HepG2 (cell line): Measurements from ENCODE around the gene NDUFB10. TPM values are rescaled to one million over a fixed set of nuclear protein-coding genes. Genes with fewer than 3 reads are reported as not detected.

Experiments used
- AKAP8 ChIP-seq: sonication (generic); formaldehyde crosslinking; IDR thresholded peaks from 2 replicates; pipeline ENCODE4 v1.5.1; 2020; ENCODE audit warnings: mild to moderate bottlenecking, missing genetic modification reagents
- HNRNPH1 ChIP-seq: fragments of 200-400 bp; formaldehyde crosslinking; optimal IDR thresholded peaks from 2 replicates; pipeline ENCODE3; 2017; ENCODE audit warnings: mild to moderate bottlenecking, low read depth, low read length
- HOMEZ ChIP-seq: IDR thresholded peaks from 2 replicates; pipeline ENCODE4 v1.6.1; 2016; ENCODE audit warnings: low read depth
- IRF2 ChIP-seq: IDR thresholded peaks from 2 replicates; pipeline ENCODE4 v1.6.1; 2018; ENCODE audit warnings: missing genetic modification reagents, missing compliant biosample characterization
- MXD4 ChIP-seq: IDR thresholded peaks from 2 replicates; pipeline ENCODE4 v1.6.1; 2016; ENCODE audit warnings: mild to moderate bottlenecking, missing biosample characterization, missing genetic modification reagents
- NRL ChIP-seq: sonication (generic); formaldehyde crosslinking; IDR thresholded peaks from 2 replicates; pipeline ENCODE4 v1.5.0; 2020; ENCODE audit warnings: missing genetic modification reagents, mild to moderate bottlenecking, moderate library complexity, borderline replicate concordance
- PITX1 ChIP-seq: sonication (generic); formaldehyde crosslinking; IDR thresholded peaks from 2 replicates; pipeline ENCODE4 v1.5.1; 2020; ENCODE audit warnings: mild to moderate bottlenecking, missing genetic modification reagents
- RAD21 ChIP-seq: fragments of 450-650 bp; formaldehyde crosslinking; IDR thresholded peaks from 2 replicates; pipeline ENCODE4 v1.5.0; 2020; ENCODE audit warnings: mild to moderate bottlenecking
- RBFOX2 ChIP-seq: fragments of 200-400 bp; formaldehyde crosslinking; IDR thresholded peaks from 2 replicates; pipeline ENCODE4 v1.6.1; 2017; ENCODE audit warnings: low read depth, mild to moderate bottlenecking, low read length
- SKIL ChIP-seq: sonication (generic); formaldehyde crosslinking; IDR thresholded peaks from 2 replicates; pipeline ENCODE4 v1.8.0; 2022; ENCODE audit warnings: missing genetic modification reagents, mild to moderate bottlenecking, moderate library complexity, borderline replicate concordance
- SOX13 ChIP-seq, 3 experiments: fragments of 450-650 bp in 1 of 3; sonication (generic) in 1 of 3; formaldehyde crosslinking in 1 of 3; IDR thresholded peaks in 2 of 3; conservative IDR thresholded peaks in 1 of 3; 2 replicates each; pipeline versions ENCODE4 v1.5.0 to v1.6.1; 2016 to 2020; ENCODE audit warnings: antibody characterized with exemption in 1 of 3, mild to moderate bottlenecking in 1 of 3, missing compliant biosample characterization in 1 of 3, missing genetic modification reagents in 1 of 3, moderate library complexity in 1 of 3
- SP4 ChIP-seq: sonication (generic); formaldehyde crosslinking; IDR thresholded peaks from 2 replicates; pipeline ENCODE4 v1.8.1; 2023; ENCODE audit warnings: mild to moderate bottlenecking, missing genetic modification reagents
- SSRP1 ChIP-seq: IDR thresholded peaks from 2 replicates; pipeline ENCODE4 v1.6.1; 2016; ENCODE audit warnings: control low read depth
- TFAP4 ChIP-seq: sonication (generic); IDR thresholded peaks from 2 replicates; pipeline ENCODE4 v1.6.1; 2016; ENCODE audit warnings: low read depth, borderline replicate concordance
- YEATS2 ChIP-seq: sonication (generic); formaldehyde crosslinking; IDR thresholded peaks from 2 replicates; pipeline ENCODE4 v1.4.0; 2020; ENCODE audit warnings: missing genetic modification reagents, borderline replicate concordance
- ZFYVE20 ChIP-seq: sonication (generic); formaldehyde crosslinking; IDR thresholded peaks from 2 replicates; pipeline ENCODE4 v1.8.0; 2023; ENCODE audit warnings: low read depth, mild to moderate bottlenecking, moderate library complexity, missing genetic modification reagents, borderline replicate concordance
- ZNF225 ChIP-seq: sonication (generic); formaldehyde crosslinking; IDR thresholded peaks from 2 replicates; pipeline ENCODE4 v1.4.0; 2020; ENCODE audit warnings: mild to moderate bottlenecking, missing genetic modification reagents
- ZNF274 ChIP-seq: sonication (generic); formaldehyde crosslinking; IDR thresholded peaks from 2 replicates; pipeline ENCODE4 v1.5.1; 2020; ENCODE audit warnings: mild to moderate bottlenecking, missing genetic modification reagents
- ZNF468 ChIP-seq: sonication (generic); formaldehyde crosslinking; IDR thresholded peaks from 2 replicates; pipeline ENCODE4 v1.8.0; 2022; ENCODE audit warnings: mild to moderate bottlenecking, moderate library complexity, missing genetic modification reagents
- ZNF614 ChIP-seq: IDR thresholded peaks from 2 replicates; pipeline ENCODE4 v1.6.1; 2018; ENCODE audit warnings: missing biosample characterization, missing genetic modification reagents, inconsistent platforms, borderline replicate concordance
- polyA plus RNA-seq, 8 experiments: library from polyadenylated mRNA; depleted of rRNA in 3 of 8; stranded (reverse) in 7 of 8; unstranded in 1 of 8; fragments of >200 nt; fragmentation: Illumina TruSeq in 4 of 8; extraction: Trizol in 4 of 8; gene quantifications; 2 replicates each; pipeline versions ENCODE4 v1.2.1 to v1.2.3, GENCODE V29; 2011 to 2016; ENCODE audit warnings: low read depth in 4 of 8, missing spikeins in 1 of 8, mixed read lengths in 1 of 8; ENCODE audit not compliant: insufficient read depth in 1 of 8
- total RNA-seq, 5 experiments: library from RNA; depleted of rRNA; stranded (reverse); fragments of >200 nt; fragmentation: Illumina TruSeq; extraction: Trizol; gene quantifications; 2 replicates each; pipeline ENCODE4 v1.2.3, GENCODE V29; 2016; ENCODE audit warnings: low read depth in 1 of 5
- TF ChIP-seq, protein P1 (sequence below): sonication (generic); formaldehyde crosslinking; IDR thresholded peaks from 2 replicates; pipeline ENCODE4 v1.5.1; 2020; ENCODE audit warnings: mild to moderate bottlenecking, moderate library complexity, missing genetic modification reagents

The NDUFB10 gene
- total and polyA plus RNA-seq, 2 of the 13 experiments (the other 11 are each of a cell fraction or from before 2014, with no cell fraction given) = 68.6 to 157 TPM

GRCh38 chr16:2003827-2004641, 44.7 kb downstream of the NDUFB10 start (continued):
- TF ChIP-seq SKIL = no peak
- no peak; the same call in 1 of the 2 replicates for TF ChIP-seq NRL
- TF ChIP-seq ZNF468 (CRISPR knock-in tag) = no peak
- peak; percentile 31; the same call in 1 of the 2 replicates for TF ChIP-seq HOMEZ (CRISPR knock-in tag)
- TF ChIP-seq ZNF614 (CRISPR knock-in tag) = peak; percentile 72; the same call in 1 of the 2 replicates
- TF ChIP-seq AKAP8 (CRISPR knock-in tag) = 0 out of 2 replicates have a peak, but pooled peaks have one; percentile 58
- TF ChIP-seq ZNF274 (CRISPR knock-in tag) = 0 out of 2 replicates have a peak, but pooled peaks have one; percentile 31
- TF ChIP-seq ZNF225 (CRISPR knock-in tag) = no peak
- peak; percentile 40; the same call in 1 of the 2 replicates for TF ChIP-seq PITX1 (CRISPR knock-in tag)
- peak; percentile 83 for TF ChIP-seq SP4 (CRISPR knock-in tag)
- TF ChIP-seq HNRNPH1 = peak; percentile 46
- peak; percentile 91 for TF ChIP-seq RAD21 (CRISPR knock-in tag)
- TF ChIP-seq ZFYVE20 (CRISPR knock-in tag) = no peak
- 0 out of 2 replicates have a peak, but pooled peaks have one; percentile 27 for TF ChIP-seq SSRP1
- peak; percentile 91 for TF ChIP-seq TFAP4
- peak; percentile 64; the same call in 1 of the 2 replicates for TF ChIP-seq YEATS2 (CRISPR knock-in tag)
- TF ChIP-seq MXD4 (CRISPR knock-in tag) = peak; percentile 32; the same call in 1 of the 2 replicates
- no peak for TF ChIP-seq SOX13 (IDR thresholded peaks at IDR 0.05)
- peak in 1 of 2 experiments; percentile 32; a peak in 1 of 4 replicates for TF ChIP-seq SOX13 (CRISPR knock-in tag; conservative IDR thresholded peaks at IDR 0.05 in 1 of 2, IDR thresholded peaks at IDR 0.05 in 1 of 2)
- TF ChIP-seq IRF2 (CRISPR knock-in tag) = peak; percentile 82
- peak; percentile 61 for TF ChIP-seq RBFOX2
- TF ChIP-seq, protein P1, sequence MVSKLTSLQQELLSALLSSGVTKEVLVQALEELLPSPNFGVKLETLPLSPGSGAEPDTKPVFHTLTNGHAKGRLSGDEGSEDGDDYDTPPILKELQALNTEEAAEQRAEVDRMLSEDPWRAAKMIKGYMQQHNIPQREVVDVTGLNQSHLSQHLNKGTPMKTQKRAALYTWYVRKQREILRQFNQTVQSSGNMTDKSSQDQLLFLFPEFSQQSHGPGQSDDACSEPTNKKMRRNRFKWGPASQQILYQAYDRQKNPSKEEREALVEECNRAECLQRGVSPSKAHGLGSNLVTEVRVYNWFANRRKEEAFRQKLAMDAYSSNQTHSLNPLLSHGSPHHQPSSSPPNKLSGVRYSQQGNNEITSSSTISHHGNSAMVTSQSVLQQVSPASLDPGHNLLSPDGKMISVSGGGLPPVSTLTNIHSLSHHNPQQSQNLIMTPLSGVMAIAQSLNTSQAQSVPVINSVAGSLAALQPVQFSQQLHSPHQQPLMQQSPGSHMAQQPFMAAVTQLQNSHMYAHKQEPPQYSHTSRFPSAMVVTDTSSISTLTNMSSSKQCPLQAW = 0 out of 2 replicates have a peak, but pooled peaks have one; percentile 27
